DMS79 (cell line): ENCODE results near the gene PRKAR1B.
A peak's percentile ranks its signal among the peaks of the same experiment; 100 is the strongest.

ENCODE experiments used
- DNase-seq: peaks from one replicate; lab custom pipeline; 2025; lab: John Stamatoyannopoulos, UW

Gene PRKAR1B

GRCh38 chr7:739983-740942 is 13.2 kb upstream of the PRKAR1B start:
- no peak for DNase-seq

GRCh38 chr7:739455-739982 is 12.4 kb upstream of the PRKAR1B start:
- no peak for DNase-seq

GRCh38 chr7:738723-739454 is 11.8 kb upstream of the PRKAR1B start:
- no peak for DNase-seq

- DNase-seq = no peak
Observed at GRCh38 chr7:738241-738640, 11.2 kb upstream of the PRKAR1B start.

GRCh38 chr7:734808-735207 is 7.7 kb upstream of the PRKAR1B start:
- no peak for DNase-seq

- DNase-seq = no peak
Observed at GRCh38 chr7:734214-734613, 7.1 kb upstream of the PRKAR1B start.

GRCh38 chr7:732556-732955 is 5.5 kb upstream of the PRKAR1B start:
- no peak for DNase-seq

- peak; percentile 79 for DNase-seq
Observed at GRCh38 chr7:732094-732541, 5.0 kb upstream of the PRKAR1B start.

GRCh38 chr7:731440-732085 is 4.5 kb upstream of the PRKAR1B start:
- no peak for DNase-seq

- no peak for DNase-seq
Observed at GRCh38 chr7:730501-731439, 3.7 kb upstream of the PRKAR1B start.

- DNase-seq = no peak
Observed at GRCh38 chr7:729140-730000, 2.3 kb upstream of the PRKAR1B start.

GRCh38 chr7:728602-729001 is 1.5 kb upstream of the PRKAR1B start:
- no peak for DNase-seq

GRCh38 chr7:727806-728460 is 852 bp upstream of the PRKAR1B start:
- no peak for DNase-seq

GRCh38 chr7:726854-727103 is 302 bp downstream of the PRKAR1B start:
- DNase-seq = no peak

GRCh38 chr7:726084-726853 is 812 bp downstream of the PRKAR1B start, which contains the start of gene DNAAF5:
TSS of gene DNAAF5 (plus strand) at chr7:726699. CDS start at chr7:726721, 22 bp downstream.
- peak; percentile 77 for DNase-seq

- no peak for DNase-seq
Observed at GRCh38 chr7:725223-726005, 1.7 kb downstream of the PRKAR1B start.

GRCh38 chr7:724298-724697 is 2.8 kb downstream of the PRKAR1B start:
- no peak for DNase-seq

GRCh38 chr7:723541-723940 is 3.5 kb downstream of the PRKAR1B start:
- DNase-seq = no peak
